HG03159 (cell line): Measurements from ENCODE around the gene ST8SIA6.
A peak's percentile ranks its signal among the peaks of the same experiment; 100 is the strongest.
"Not testable (repeated sequence)": the region's sequence is repeated elsewhere in the genome, so short reads cannot be mapped to it uniquely, and the experiment has no call there.

Experiments
- ATAC-seq: cut with Tn5 transposase; IDR thresholded peaks from one replicate; pipeline ENCODE4 v1.9.1; 2021; ENCODE audit warnings: mild to moderate bottlenecking, moderate library complexity; ENCODE audit not compliant: unreplicated experiment

ST8SIA6 gene

DNA sequence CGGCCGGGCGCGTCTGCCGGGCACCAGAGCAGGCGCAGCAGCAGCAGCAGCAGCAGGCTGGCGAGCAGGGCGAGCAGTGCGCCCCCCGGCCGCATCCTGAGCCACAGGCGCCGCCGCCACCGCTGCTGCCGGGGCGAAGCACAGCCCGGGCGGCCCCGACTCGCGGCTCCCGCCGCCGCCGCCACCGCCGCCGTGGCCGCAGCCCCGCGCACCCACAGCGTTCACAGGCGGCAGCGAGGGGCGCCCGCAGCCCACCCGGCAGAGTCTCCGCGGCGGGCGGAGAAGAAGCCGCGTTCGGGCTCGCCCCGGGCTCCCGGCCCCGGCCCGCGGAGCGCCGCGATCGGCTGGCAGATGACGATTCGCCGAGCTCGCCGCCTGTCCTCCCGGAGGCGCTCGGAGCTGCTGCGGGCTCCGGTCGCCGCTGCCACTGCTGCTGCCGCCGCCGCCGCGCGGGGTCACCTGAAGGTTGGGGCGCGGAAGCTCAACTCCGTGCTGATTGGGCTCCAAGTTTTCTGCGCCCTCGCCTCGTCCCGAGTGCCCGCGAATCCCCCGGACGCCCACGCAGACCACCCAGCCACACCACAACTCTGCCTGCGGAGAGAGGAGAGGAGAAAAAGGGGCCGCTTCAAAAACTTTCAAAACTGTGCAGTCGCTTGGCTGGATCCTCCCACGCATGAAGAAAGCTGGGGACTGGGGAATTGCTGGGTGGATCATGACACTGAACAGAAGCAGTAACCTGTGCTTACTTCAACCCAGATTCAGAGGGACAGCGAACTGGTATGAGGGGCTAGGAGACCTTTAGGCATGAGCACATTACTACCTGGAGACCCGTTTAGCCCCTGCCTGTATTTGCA, at the start of gene ST8SIA6:
ST8SIA6 (minus strand) TSS at position 435 of the 854 bp plus-strand sequence; CDS start at position 95, 340 bp downstream.
- peak; percentile 59 for ATAC-seq

DNA sequence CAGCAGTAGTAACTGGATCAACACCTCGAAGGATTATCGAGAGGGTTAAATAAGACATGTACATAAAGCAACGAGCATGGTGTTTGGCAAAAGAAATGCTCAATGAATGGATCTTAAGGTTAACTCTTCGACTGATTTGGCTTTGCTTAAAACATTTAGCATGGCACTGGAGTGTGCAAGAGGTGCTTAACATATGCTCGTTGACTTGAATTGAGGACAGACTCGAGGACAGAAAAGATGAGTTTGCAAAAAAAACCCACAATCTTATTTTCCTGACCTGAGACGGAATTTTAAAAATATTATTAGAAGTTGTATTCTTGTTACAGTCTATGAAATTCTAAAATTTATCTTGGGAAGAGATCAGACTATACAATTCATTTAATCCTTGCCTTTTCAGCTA, 49.4 kb upstream of the ST8SIA6 start:
- ATAC-seq: no peak

GRCh38 chr10:17502814-17503213, 48.4 kb upstream of the ST8SIA6 start:
- no peak for ATAC-seq

DNA sequence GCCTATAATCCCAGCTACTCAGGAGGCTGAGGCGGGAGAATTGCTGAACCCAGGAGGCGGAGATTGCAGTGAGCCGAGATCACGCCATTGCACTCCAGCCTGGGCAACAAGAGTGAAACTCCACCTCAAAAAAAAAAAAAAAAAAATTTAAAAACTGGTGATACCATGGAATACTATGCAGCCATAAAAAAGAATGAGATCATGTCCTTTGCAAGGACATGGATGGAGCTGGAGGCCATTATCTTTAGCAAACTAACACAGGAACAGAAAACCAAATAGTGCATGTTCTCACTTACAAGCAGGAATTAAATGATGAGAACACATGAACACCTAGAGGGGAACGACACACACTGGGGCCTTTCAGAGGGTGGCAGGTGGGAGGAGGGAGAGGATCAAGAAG, 44.6 kb upstream of the ST8SIA6 start:
- not testable (repeated sequence) for ATAC-seq

DNA sequence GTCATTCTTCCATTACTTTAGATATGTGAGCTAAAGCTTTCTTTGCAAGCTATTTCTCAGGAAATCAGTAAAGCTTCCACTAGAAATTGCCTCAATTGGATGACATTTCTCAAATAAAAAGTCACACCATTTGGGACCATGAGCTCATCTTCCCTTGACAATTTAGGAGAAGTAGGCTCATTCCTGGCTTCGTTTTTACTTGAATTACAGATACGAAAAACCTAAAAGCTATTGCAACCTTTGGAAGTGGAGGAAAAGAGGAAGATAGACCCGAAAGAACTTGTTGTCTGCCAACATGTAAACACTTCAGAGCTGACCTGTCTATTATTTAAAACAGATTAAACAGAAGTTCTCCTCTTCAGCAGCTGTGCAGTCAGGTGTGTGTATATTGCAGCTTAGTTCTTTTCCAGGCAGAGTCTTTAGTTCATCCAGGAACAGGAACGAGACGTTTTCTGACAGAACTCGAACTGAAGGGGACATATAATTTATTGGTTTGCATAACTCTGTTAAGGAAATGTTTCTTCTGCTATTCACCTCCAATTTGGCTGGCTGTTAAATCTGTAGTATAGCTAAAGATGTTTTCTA, 43.1 kb upstream of the ST8SIA6 start:
- ATAC-seq: no peak

- no peak for ATAC-seq
These were observed 40.3 kb upstream of the ST8SIA6 start for GRCh38 chr10:17494626-17495260.

GRCh38 chr10:17488848-17489247, 34.5 kb upstream of the ST8SIA6 start:
- no peak for ATAC-seq

- ATAC-seq: no peak
These were observed 28.7 kb upstream of the ST8SIA6 start for GRCh38 chr10:17483079-17483478.

GRCh38 chr10:17479822-17480221, 25.4 kb upstream of the ST8SIA6 start:
- ATAC-seq: no peak

DNA sequence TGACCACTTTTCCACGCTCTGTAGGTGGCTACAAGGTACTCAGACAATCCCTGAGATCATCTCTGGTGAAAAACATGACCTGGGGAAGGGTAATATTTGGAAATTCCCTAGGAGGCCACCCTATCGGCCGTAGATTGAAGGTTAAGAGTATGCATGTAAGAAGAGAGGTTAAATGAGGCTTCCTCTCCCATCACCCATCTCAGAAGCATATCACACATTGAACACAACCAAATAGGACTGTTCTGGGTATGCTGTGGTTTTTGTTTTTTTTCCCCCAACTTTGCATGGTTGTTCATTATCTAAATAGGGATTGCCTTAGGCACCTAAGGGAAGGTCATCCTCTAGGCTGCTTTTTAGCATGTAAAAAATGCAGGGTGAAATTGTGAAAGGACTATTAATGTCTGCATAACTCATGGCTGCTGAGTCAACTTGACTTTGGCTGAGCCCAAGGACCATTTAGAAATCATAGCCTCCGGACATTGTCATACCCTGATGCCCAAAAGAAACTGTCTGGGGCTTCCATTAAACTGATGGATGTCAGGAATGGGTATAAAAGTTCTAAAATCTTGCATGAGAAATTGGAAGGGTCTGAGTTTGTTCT, 24.7 kb upstream of the ST8SIA6 start:
- no peak for ATAC-seq

- ATAC-seq: peak; percentile 49
These were observed 21.7 kb upstream of the ST8SIA6 start for GRCh38 chr10:17476073-17476472.

- no peak for ATAC-seq
These were observed 21.3 kb upstream of the ST8SIA6 start for GRCh38 chr10:17475661-17476060.

DNA sequence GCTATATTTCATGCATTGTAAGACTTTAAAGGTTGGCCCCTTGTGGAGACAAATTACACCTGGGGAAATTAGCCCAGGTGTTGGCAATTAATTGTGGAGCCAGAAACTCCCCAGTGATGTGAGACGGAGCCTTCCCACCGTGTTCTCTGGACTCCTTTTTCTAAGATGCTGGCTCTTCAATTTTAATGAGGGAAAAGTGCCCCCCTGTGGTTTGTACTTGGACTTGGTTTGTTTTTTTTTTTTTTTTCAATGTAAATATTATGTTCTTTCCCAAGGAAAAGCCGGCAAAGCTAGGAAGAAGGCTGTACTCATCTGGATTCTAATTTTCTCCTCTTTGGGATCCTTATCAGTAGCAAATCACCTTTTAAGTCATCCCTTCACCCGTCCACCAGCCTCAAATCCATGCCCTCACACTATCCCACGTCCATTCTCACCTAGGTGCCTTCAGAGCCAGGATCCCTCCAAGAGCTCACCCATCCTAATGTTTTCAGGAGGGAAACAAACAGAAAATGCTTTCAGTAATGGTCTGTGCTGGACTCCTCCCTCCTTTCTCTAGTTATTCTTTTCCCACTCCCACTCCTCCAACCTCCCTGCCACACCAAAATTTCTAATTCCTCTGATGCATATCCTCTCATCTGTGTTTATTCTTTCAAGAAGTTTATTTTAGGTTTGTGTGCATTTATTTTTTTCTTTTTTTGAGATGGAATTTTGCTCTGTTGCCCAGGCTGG, 20.4 kb upstream of the ST8SIA6 start:
- ATAC-seq: no peak

DNA sequence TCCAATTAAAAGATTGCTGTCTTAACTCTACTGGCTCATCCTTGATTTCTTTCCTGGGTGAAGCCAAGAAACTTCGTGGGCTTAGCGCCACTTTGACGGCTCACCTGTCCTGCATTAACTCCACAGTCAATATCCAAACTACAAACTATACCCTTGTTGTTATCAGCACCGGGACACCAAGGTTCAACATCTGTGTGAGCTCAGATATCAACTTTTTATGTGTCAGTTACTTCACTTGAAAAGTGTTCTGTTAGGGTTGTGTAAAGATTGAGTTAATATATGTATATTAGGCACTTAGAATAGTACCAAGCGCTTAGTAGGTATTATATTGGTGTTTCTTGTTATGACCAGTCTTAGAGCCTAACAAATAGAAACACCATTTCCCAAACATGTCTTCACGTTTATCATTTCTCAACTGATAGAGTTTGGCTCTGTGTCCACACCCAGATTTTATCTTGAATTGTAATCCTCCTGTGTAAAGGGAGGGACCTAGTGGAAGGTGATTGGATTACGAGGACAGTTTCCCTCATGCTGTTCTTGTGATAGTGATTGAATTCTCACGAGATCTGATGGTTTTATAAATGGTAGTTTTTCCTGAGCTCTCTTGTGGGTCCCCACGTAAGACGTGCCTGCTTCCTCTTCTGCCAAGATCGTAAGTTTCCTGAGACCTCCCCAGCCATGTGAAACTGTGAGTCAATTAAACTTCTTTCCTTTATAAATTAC, 19.0 kb upstream of the ST8SIA6 start:
- ATAC-seq: no peak

DNA sequence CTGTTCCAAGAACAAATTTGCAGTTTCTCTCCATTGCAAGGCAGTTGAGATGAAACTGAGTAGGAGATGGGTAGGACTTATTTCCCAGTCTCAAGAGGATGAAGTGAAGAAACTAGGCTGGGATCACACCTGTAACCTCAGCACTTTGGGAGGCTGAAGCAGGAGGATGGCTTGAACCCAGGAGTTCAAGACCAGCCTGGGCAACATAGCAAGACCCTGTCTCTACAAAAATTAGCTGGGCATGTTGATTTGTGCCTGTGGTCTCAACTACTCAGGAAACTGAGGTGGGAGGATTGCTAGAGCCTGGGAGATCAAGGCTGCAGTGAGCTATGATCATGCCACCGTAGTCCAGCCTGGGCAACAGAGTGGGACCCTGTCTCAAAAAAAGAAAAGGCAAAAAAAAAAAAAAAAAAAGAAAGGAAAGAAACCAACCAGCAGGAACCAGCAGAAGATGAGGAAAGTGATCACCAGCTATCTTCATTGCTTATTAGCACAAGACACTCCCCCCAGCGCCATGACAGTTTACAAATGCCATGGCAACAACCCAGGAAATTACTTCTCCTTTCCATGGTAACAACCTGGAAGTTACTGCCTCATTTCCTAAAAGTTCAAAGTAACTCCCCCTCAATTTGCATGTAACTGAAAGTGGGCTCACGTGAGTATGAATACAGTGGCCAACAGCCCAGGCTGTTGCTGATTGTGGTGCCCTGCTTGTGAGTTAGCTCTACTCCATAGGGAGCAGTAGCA, 18.3 kb upstream of the ST8SIA6 start:
- ATAC-seq: no peak

DNA sequence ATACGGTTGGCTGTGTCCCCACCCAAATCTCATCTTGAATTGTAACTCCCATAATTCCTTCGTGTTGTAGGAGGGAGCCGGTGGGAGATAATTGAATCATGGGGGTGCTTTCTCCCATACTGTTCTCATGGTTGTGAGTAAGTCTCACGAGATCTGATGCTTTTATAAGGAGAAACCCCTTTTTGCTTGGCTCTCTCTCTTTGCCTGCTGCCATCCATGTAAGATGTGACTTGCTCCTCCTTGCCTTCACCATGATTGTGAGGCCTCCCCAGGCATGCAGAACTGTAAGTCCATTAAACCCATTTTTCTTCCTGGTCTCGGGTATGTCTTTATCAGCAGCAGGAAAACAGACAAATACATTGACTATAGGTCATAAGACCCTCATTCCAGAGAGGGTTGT, 15.9 kb upstream of the ST8SIA6 start:
- ATAC-seq: no peak

DNA sequence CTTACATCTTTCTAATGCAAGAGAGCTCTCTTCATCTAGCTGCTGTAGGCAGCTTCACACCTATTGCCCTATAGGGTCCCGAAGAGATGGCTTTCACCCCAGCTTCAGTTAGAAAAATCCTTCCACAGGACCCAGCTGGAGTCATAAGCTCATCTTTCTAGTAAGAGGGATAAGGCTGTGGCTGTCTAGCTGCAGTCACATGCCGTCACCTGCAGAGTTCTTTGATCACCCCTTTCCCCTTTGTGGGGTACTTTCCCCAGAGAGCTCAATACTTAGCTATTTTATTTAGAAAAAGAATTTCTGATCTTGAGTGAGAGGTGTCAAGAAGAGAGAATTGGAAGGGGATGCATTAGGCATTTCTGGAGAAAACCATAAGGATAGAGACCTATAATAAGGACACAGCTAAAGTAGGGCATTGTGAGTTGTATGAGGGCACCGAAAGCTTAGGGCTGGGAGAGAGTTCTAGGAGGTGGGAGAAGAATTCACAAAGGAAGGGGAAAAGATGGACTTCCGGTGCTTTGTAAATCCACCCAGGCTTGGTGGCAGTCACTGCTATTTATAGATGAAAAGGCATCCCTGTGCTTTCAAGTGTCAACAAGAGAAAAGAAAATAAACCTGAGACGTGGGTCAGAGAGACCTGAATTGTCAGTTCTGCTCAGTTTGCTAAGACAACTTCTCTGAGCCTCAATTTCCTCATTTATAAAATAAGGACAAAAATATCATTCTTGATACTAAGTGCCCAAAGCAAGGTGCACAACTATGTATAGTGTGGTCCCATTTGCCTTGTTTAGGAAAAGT, 11.1 kb upstream of the ST8SIA6 start:
- no peak for ATAC-seq

DNA sequence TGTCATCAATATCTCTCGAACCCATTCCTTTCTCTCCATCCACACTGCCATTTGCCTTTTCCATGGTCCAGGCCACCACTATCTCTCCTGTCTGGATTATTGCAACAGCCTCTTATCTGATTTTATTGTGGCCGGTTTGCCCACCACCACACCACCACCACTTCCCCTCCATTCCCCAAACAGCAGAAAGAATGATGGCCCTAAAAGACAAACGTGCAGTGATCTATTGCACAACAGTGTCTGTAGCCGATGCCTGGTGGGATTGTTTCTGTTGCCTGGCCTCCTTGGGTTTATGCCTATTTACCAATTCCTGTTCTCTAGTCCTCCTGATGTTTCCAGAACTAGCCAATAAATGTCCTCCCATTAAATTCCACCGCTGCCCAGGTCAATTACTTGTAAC, 10.2 kb upstream of the ST8SIA6 start:
- no peak for ATAC-seq

- no peak for ATAC-seq
These were observed 6.4 kb upstream of the ST8SIA6 start for GRCh38 chr10:17460756-17461155.
